ENCODE measurements around the gene PDP2.

DNA sequence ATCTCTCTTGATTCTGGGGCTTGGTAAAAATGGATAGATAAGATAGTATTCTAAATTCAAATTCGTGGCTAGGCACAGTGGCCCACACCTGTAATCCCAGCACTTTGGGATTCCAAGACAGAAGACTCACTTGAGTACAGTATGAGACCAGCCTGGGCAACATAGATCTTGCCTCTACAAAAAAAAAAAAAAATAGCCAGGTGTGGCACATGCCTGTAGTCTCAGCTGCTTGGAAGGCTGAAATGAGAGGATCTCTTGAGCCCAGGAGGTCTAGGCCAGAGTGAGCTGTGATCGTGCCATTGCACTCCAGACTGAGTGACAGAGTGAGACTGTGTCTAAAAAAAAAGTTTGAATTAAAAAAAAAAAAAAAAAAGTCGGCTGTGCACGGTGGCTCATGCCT lies 9.3 kb downstream of the PDP2 start:
- TF ChIP-seq ZNF274 (IDR thresholded peaks at IDR 0.05; ENCODE audit: low read depth, low read length) (no peak), YY1 (IDR thresholded peaks at IDR 0.05; ENCODE audit: insufficient read depth, insufficient read length) (no peak)

Data from NT2/D1 (cell line).